Mucosa of stomach (tissue), 1 donor: ENCODE measurements around the gene APBA1.
"Not testable (repeated sequence)": the region's sequence is repeated elsewhere in the genome, so short reads cannot be mapped to it uniquely, and the experiment has no call there.

Experiments used
- H3K27me3 ChIP-seq: one replicate; pipeline ENCODE4 v1.7.0; 2013; ENCODE audit warnings: mild to moderate bottlenecking, low read length; ENCODE audit not compliant: control insufficient read depth, insufficient read depth
- H3K36me3 ChIP-seq: one replicate; pipeline ENCODE4 v1.7.0; 2013; ENCODE audit warnings: low read length; ENCODE audit not compliant: control insufficient read depth, insufficient read depth
- H3K4me1 ChIP-seq: one replicate; pipeline ENCODE4 v1.7.0; 2013; ENCODE audit warnings: mild to moderate bottlenecking, low read length; ENCODE audit not compliant: control insufficient read depth, insufficient read depth
- H3K4me3 ChIP-seq: one replicate; pipeline ENCODE4 v1.7.0; 2013; ENCODE audit warnings: low read length
- H3K9ac ChIP-seq: one replicate; pipeline ENCODE4 v1.7.0; 2013; ENCODE audit warnings: mild to moderate bottlenecking, low read length, moderate library complexity
- H3K9me3 ChIP-seq: one replicate; pipeline ENCODE4 v1.7.0; 2013; ENCODE audit warnings: mild to moderate bottlenecking, low read length, moderate library complexity; ENCODE audit not compliant: control insufficient read depth
- donor health status: Pancreatic carcinoma.

The APBA1 gene

GRCh38 chr9:69421908-69422801, 250.0 kb downstream of the APBA1 start:
- Histone ChIP-seq H3K9ac (no peak overlapping the region), H3K27me3 (no peaks in the 10 kb centered on the region)

GRCh38 chr9:69420611-69421270, 251.4 kb downstream of the APBA1 start:
- Histone ChIP-seq H3K36me3 (no peaks in the 10 kb centered on the region), H3K4me1 (peaks cover 6% of the 10 kb centered on the region), H3K9me3 (no peaks in the 10 kb centered on the region), H3K9ac (no peak overlapping the region), H3K4me3 (no peak overlapping the region), H3K27me3 (no peaks in the 10 kb centered on the region)

More at GRCh38 chr9:69421908-69422801, 250.0 kb downstream of the APBA1 start:
- no peaks in the 10 kb centered on the region for H3K9me3 ChIP-seq
- no peaks in the 10 kb centered on the region for H3K36me3 ChIP-seq
- peaks cover 6% of the 10 kb centered on the region for H3K4me1 ChIP-seq
- no peak overlapping the region for H3K4me3 ChIP-seq

- Histone ChIP-seq H3K27me3 (no peaks in the 10 kb centered on the region), H3K4me3 (no peak overlapping the region), H3K9me3 (no peaks in the 10 kb centered on the region), H3K4me1 (no peaks in the 10 kb centered on the region), H3K9ac (no peak overlapping the region), H3K36me3 (no peaks in the 10 kb centered on the region)
These were observed 259.4 kb downstream of the APBA1 start for GRCh38 chr9:69412741-69413150.

- Histone ChIP-seq H3K4me3 (no peak overlapping the region), H3K36me3 (no peaks in the 10 kb centered on the region), H3K9ac (no peak overlapping the region), H3K27me3 (no peaks in the 10 kb centered on the region), H3K4me1 (no peaks in the 10 kb centered on the region), H3K9me3 (no peaks in the 10 kb centered on the region)
These were observed 260.0 kb downstream of the APBA1 start for GRCh38 chr9:69411931-69412740.

- Histone ChIP-seq H3K36me3 (no peaks in the 10 kb centered on the region), H3K9ac (no peak overlapping the region), H3K27me3 (no peaks in the 10 kb centered on the region)
These were observed 260.9 kb downstream of the APBA1 start for GRCh38 chr9:69411246-69411645.

GRCh38 chr9:69409936-69410335, 262.2 kb downstream of the APBA1 start:
- not testable (repeated sequence) for H3K27me3 ChIP-seq, H3K36me3 ChIP-seq, H3K9me3 ChIP-seq, H3K4me1 ChIP-seq, H3K4me3 ChIP-seq, H3K9ac ChIP-seq

More at GRCh38 chr9:69411246-69411645, 260.9 kb downstream of the APBA1 start:
- Histone ChIP-seq H3K9me3 (no peaks in the 10 kb centered on the region), H3K4me3 (no peak overlapping the region), H3K4me1 (no peaks in the 10 kb centered on the region)

GRCh38 chr9:69400470-69400869, 271.7 kb downstream of the APBA1 start:
- Histone ChIP-seq H3K27me3 (no peaks in the 10 kb centered on the region), H3K36me3 (no peaks in the 10 kb centered on the region), H3K9ac (no peak overlapping the region), H3K4me1 (peaks cover 15% of the 10 kb centered on the region), H3K9me3 (no peaks in the 10 kb centered on the region), H3K4me3 (no peak overlapping the region)

GRCh38 chr9:69397384-69398214, 274.6 kb downstream of the APBA1 start:
- Histone ChIP-seq H3K4me3 (no peak overlapping the region), H3K9ac (no peak overlapping the region), H3K4me1 (peaks cover 15% of the 10 kb centered on the region), H3K36me3 (no peaks in the 10 kb centered on the region), H3K27me3 (no peaks in the 10 kb centered on the region), H3K9me3 (no peaks in the 10 kb centered on the region)

GRCh38 chr9:69396759-69397158, 275.4 kb downstream of the APBA1 start:
- no peaks in the 10 kb centered on the region for H3K27me3 ChIP-seq
- H3K36me3 ChIP-seq, result no peaks in the 10 kb centered on the region
- H3K4me1 ChIP-seq, result peaks cover 15% of the 10 kb centered on the region
- no peak overlapping the region for H3K9ac ChIP-seq
- H3K4me3 ChIP-seq, result no peak overlapping the region
- H3K9me3 ChIP-seq, result no peaks in the 10 kb centered on the region

- no peak overlapping the region for H3K9ac ChIP-seq
- peaks cover 10% of the 10 kb centered on the region for H3K4me1 ChIP-seq
- no peaks in the 10 kb centered on the region for H3K9me3 ChIP-seq
- H3K27me3 ChIP-seq, result no peaks in the 10 kb centered on the region
- H3K4me3 ChIP-seq, result no peak overlapping the region
- no peaks in the 10 kb centered on the region for H3K36me3 ChIP-seq
These were observed 276.5 kb downstream of the APBA1 start for GRCh38 chr9:69395718-69396117.

- Histone ChIP-seq H3K4me3 (no peak overlapping the region), H3K9me3 (no peaks in the 10 kb centered on the region)
These were observed 278.7 kb downstream of the APBA1 start for GRCh38 chr9:69393425-69393824.

More at GRCh38 chr9:69393425-69393824, 278.7 kb downstream of the APBA1 start:
- Histone ChIP-seq H3K9ac (no peak overlapping the region), H3K36me3 (no peaks in the 10 kb centered on the region), H3K27me3 (no peaks in the 10 kb centered on the region), H3K4me1 (no peaks in the 10 kb centered on the region)
